ENCODE results near the gene RETN. TPM values are rescaled to one million over a fixed set of nuclear protein-coding genes. Genes with fewer than 3 reads are reported as not detected.

The RETN gene
- total RNA-seq, 2 donors from 2014 or later = not detected

DNA sequence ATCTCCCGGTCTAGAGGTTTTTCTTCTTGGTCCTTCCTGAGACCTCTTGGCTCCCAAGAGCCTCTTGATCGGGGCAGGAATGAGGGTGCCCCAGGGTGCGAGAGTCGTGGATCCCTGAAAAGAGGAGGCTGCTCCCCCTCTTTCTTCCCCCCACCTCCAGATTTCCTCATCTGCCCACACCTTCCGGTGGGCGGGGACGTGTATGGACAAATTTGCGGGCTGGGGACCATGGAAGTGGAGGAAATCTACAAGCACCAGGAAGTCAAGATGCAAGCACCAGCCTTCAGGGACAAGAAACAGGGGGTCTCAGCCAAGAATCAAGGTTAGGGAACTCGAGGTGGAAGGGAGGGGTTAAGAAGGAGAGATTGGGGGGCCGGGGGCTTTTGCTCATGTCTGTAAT, 8.0 kb downstream of the RETN start, which contains the start of gene MCEMP1:
TSS of gene MCEMP1 (plus strand) at position 237 of the 400 bp plus-strand sequence. CDS start at position 268, 31 bp downstream.
- peaks cover 38% of the 10 kb centered on the region for H3K27me3 Mint-ChIP-seq
- ATAC-seq (no peak), DNase-seq (no peak)
- peak within 1 kb of the TSS; percentile 33 for H3K4me3 Mint-ChIP-seq
- peaks cover 42% of the 10 kb centered on the region for H3K4me1 Mint-ChIP-seq
- no peaks in the 10 kb centered on the region for H3K9me3 ChIP-seq (ENCODE audit: control insufficient read depth, low read length, poor library complexity, severe bottlenecking)
- no peaks in the 10 kb centered on the region for H3K36me3 Mint-ChIP-seq (ENCODE audit: low read depth)
- H3K27ac Mint-ChIP-seq = peak within 1 kb of the TSS; percentile 53

DNA sequence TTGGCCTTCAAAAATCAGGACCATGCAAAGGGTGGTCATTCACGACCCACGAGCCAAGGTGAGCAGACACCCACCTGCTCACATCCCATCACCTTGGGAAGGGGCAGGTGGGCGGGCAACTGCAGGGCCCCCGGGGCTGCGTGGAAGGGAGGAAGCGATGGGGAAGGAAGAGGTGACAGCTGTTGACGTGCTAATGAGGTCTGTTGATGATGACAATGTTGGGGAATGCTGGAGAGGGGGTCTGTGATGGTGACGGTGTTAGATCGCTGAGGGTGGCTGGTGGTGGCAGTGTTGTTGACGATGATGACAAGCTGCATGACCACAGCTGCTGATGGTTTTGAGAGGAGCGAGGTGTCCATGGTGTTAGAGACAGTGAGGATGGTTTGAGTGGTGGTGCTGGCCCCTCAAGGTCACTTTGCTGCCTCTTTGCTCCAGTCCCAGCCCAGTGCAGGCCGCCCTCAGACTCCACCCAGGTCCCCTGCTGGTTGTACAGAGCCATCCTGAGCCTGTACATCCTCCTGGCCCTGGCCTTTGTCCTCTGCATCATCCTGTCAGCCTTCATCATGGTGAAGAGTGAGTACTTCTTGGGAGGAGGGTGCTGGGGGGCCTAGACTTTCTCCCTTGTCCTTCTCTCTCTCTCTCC, 8.9 kb downstream of the RETN start:
- DNase-seq = no peak
- H3K4me3 Mint-ChIP-seq = no peak overlapping the region
- no peaks in the 10 kb centered on the region for H3K36me3 Mint-ChIP-seq (ENCODE audit: low read depth)
- H3K27me3 Mint-ChIP-seq = peaks cover 35% of the 10 kb centered on the region
- no peak for ATAC-seq
- H3K27ac Mint-ChIP-seq = no peak overlapping the region
- no peaks in the 10 kb centered on the region for H3K9me3 ChIP-seq (ENCODE audit: control insufficient read depth, low read length, poor library complexity, severe bottlenecking)
- H3K4me1 Mint-ChIP-seq = peaks cover 43% of the 10 kb centered on the region

DNA sequence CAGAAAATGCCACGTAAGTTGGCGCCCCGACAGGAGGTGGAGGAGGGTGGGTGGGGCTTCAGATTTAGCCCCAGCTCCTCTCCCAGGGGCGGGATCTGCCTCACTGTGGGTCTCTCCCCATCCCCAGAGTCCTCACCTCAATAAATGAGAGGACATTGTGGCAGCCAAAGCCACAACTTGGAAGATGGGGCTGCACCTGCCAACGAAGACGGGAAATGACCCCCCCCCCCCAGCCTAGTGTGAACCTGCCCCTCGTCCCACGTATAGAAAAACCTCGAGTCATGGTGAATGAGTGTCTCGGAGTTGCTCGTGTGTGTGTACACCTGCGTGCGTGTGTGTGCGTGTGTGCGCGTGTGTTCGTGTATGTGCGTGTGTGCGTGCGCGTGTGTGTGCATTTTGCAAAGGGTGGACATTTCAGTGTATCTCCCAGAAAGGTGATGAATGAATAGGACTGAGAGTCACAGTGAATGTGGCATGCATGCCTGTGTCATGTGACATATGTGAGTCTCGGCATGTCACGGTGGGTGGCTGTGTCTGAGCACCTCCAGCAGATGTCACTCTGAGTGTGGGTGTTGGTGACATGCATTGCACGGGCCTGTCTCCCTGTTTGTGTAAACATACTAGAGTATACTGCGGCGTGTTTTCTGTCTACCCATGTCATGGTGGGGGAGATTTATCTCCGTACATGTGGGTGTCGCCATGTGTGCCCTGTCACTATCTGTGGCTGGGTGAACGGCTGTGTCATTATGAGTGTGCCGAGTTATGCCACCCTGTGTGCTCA, 10.3 kb downstream of the RETN start:
- no peaks in the 10 kb centered on the region for H3K9me3 ChIP-seq (ENCODE audit: control insufficient read depth, low read length, poor library complexity, severe bottlenecking)
- Mint-ChIP-seq H3K27me3 (peaks cover 25% of the 10 kb centered on the region), H3K36me3 (ENCODE audit: low read depth) (no peaks in the 10 kb centered on the region), H3K4me3 (peak overlapping the region; percentile 83), H3K4me1 (peaks cover 43% of the 10 kb centered on the region), H3K27ac (peak overlapping the region; percentile 81)
- peak; percentile 80 for ATAC-seq
- peak; percentile 41 to 61 (median 58) for DNase-seq

DNA sequence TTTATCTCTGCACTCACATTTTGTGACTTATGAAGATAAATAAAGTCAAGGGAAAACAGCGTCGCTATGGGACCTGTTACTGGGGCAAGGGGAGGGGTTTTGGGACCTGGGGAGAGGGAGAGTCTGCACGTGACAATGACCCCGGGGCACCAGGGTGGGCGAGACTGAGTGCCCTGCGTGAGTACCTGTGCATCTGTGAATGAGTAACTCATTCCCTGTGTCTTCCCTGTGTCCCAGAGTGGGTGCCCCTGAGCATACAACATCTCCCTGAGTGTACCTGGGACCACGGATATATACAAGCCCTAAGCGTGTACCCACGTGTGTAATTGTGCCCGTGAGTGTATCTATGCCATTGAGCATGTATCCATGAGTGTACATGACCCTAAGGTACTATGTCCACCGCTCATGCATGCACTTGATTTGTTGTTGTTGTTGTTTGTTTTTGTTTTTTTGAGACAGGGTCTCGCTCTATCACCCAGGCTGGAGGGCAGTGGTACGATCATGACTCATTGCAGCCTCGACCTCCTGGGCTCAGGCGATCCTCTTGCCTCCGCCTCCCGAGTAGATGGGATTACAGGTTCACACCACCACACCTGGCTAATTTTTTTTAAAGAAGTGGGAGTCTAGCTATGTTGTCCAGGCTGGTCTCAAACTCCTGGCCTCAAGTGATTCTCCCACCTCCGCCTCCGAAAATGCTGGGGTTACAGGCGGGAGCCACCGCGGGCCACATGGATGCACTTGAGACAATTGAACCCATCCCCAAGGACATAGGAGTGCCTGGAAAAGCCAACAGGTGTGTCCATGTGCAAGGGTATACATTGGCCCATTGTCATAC, 11.1 kb downstream of the RETN start:
- Mint-ChIP-seq H3K27ac (peak overlapping the region; percentile 81), H3K4me3 (peak overlapping the region; percentile 83), H3K36me3 (ENCODE audit: low read depth) (no peaks in the 10 kb centered on the region), H3K27me3 (peaks cover 21% of the 10 kb centered on the region), H3K4me1 (peaks cover 41% of the 10 kb centered on the region)
- DNase-seq = no peak
- no peak for ATAC-seq
- H3K9me3 ChIP-seq (ENCODE audit: control insufficient read depth, low read length, poor library complexity, severe bottlenecking) = no peaks in the 10 kb centered on the region

DNA sequence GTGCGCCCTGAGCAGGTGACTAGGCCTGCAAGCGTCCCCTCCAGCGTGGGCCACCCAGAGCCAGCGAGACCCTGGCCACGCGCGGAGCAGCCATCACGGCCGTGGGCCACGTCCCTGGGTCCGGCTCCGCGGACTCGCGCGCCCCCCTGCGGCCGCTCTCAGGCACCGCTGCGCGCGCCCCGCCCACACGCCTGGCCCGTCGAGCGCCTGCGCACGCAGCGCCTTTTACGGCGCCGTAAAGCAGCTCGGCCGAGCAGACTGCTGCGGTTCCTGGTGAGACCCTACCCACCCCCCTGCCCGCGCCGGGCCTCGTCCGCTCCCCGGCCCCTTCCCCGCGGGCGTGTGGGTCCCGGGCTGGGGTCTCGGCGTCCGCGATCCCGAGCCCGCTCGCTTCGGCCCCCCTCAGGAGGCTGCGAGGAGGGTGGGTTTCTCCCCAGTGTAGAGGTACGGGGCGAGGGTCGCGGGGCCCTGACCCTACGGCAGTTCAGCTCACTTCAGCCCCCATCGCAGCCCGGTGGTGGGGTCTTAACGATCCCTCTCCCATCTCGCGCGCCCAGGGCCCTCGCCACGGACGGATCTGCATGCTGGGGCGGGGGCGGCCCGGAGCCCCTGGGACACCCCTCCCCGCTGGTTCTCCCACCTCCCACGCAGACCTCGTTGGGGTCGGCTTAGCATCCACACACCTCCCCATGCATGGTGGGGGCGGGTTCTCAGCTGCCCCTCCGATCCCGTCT, 11.9 kb downstream of the RETN start, which contains the start of gene TRAPPC5:
TSS of gene TRAPPC5 (plus strand) at position 228 of the 734 bp plus-strand sequence. CDS start 1,421 bp downstream, outside the sequence.
- Mint-ChIP-seq H3K4me1 (peaks cover 44% of the 10 kb centered on the region), H3K4me3 (peak within 1 kb of the TSS; percentile 95), H3K36me3 (ENCODE audit: low read depth) (no peaks in the 10 kb centered on the region)

DNA sequence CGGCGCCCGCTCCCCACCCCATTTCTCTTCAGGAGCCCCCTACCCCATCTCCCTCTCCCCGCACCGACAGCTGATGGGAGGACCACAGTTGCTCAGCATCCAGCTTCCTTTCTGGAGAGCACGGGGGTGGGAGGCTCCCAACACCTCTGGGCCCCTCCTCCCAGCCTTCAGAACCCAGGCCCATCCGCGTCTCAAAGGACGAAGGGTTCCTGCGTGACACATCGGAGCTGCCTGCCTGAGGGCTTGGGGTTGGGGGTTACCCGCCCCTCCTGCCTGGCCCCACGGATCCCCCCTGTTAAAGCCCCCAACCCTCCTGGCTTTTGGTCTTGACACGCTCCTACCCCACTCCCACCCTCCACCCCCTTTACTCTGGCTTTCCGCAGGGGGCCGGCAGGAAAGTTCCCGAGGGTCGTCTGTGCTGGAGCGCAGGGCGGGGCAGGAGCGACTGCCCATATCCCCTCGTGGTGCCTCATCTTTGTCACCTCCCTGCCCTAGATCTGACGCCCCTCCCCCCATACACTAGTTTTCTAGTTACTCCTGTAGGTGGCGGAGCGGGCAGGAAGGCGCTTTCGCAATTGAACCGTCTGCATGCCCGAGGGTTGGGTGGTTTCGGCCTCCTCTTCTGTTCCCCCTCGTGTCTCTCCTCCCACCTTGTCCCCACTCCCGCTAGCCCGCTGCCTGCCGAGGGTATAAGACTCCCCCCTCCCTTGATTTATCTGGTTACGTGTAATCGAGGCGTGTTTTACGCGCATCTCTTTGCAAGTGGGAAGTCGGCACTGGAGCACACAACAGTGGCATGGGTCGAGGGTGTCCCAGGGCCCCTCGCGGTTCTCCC, 12.7 kb downstream of the RETN start:
- peak overlapping the region; percentile 85 for H3K27ac Mint-ChIP-seq
- peaks cover 12% of the 10 kb centered on the region for H3K27me3 Mint-ChIP-seq
- ATAC-seq = peak; percentile 64
- H3K4me3 Mint-ChIP-seq = peak overlapping the region; percentile 95
- H3K4me1 Mint-ChIP-seq = peaks cover 41% of the 10 kb centered on the region
- peak; percentile 63 to 76 (median 68) for DNase-seq
- H3K9me3 ChIP-seq (ENCODE audit: control insufficient read depth, low read length, poor library complexity, severe bottlenecking) = no peaks in the 10 kb centered on the region
- no peaks in the 10 kb centered on the region for H3K36me3 Mint-ChIP-seq (ENCODE audit: low read depth)

More for the DNA sequence above, 11.9 kb downstream of the RETN start, which contains the start of gene TRAPPC5:
- peaks cover 19% of the 10 kb centered on the region for H3K27me3 Mint-ChIP-seq
- ATAC-seq = peak; percentile 68
- DNase-seq = peak; percentile 83 to 90 (median 86)
- H3K9me3 ChIP-seq (ENCODE audit: control insufficient read depth, low read length, poor library complexity, severe bottlenecking) = no peaks in the 10 kb centered on the region
- peak within 1 kb of the TSS; percentile 85 for H3K27ac Mint-ChIP-seq

DNA sequence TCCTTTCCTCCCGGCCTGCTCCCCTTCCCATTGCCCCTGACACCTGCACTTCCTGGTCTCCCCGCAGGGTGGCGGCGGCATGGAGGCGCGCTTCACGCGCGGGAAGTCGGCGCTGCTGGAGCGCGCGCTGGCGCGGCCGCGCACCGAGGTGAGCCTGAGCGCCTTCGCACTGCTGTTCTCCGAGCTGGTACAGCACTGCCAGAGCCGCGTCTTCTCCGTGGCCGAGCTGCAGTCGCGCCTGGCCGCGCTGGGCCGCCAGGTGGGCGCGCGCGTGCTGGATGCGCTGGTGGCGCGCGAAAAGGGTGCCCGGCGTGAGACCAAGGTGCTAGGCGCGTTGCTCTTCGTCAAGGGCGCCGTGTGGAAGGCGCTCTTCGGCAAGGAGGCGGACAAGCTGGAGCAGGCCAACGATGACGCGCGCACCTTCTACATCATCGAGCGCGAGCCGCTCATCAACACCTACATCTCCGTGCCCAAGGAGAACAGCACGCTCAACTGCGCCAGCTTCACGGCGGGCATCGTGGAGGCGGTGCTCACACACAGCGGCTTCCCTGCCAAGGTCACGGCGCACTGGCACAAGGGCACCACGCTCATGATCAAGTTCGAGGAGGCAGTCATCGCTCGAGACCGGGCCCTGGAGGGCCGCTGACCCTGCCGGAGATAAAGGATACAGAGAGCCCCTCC, 13.5 kb downstream of the RETN start:
- ATAC-seq (no peak), DNase-seq (no peak)
- Mint-ChIP-seq H3K27ac (peak overlapping the region; percentile 85), H3K36me3 (ENCODE audit: low read depth) (no peaks in the 10 kb centered on the region), H3K4me3 (peak overlapping the region; percentile 95), H3K4me1 (peaks cover 35% of the 10 kb centered on the region), H3K27me3 (peaks cover 5% of the 10 kb centered on the region)
- no peaks in the 10 kb centered on the region for H3K9me3 ChIP-seq (ENCODE audit: control insufficient read depth, low read length, poor library complexity, severe bottlenecking)

DNA sequence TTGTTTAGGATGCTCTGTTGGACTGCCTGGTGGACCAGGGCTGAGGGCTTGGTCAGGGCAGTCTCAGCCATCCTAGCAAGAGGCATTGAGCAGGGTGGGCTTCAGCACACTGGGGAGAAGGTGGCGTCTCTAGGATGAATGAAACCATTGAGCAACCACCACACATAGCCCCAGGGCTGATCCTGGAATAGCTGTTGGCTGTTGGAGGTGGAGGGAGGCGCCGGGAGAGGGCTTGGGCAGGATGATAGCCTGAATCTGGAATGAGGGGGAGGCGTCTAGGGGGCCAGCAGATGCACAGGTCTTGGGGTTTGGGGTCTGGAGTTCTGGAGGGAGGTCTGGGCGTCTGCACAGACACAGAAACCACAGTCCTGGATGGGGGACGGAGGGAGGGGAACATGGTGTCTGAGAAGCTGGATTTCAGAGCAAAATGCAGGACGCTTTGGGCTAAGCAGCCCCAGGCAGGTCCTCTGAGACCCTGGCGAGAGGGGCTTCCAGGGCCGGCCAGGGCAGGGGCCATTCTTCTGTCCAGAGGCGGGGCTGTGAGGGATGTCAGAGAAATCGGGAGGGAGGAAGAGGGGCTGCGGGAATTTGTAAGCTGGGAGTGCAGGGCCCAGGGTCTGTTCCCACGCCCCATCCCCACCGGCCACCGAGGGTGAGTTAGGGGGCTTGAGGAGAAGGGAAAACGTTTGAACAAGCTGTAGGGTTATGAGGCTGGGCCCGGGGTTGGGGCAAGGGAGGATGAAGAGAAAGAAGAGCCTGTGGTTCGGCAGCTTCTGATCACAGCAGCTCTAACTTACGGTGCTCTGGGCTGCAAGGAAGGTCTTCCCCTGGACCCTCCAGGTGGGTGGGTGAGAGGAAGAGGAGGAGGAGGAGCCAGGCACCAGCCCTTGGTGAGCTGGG, 16.9 kb downstream of the RETN start:
- H3K9me3 ChIP-seq (ENCODE audit: control insufficient read depth, low read length, poor library complexity, severe bottlenecking) = no peaks in the 10 kb centered on the region
- Mint-ChIP-seq H3K4me1 (peaks cover 14% of the 10 kb centered on the region), H3K36me3 (ENCODE audit: low read depth) (no peaks in the 10 kb centered on the region), H3K27ac (peak overlapping the region; percentile 56), H3K4me3 (no peak overlapping the region), H3K27me3 (no peaks in the 10 kb centered on the region)
- DNase-seq = no peak
- ATAC-seq = no peak

DNA sequence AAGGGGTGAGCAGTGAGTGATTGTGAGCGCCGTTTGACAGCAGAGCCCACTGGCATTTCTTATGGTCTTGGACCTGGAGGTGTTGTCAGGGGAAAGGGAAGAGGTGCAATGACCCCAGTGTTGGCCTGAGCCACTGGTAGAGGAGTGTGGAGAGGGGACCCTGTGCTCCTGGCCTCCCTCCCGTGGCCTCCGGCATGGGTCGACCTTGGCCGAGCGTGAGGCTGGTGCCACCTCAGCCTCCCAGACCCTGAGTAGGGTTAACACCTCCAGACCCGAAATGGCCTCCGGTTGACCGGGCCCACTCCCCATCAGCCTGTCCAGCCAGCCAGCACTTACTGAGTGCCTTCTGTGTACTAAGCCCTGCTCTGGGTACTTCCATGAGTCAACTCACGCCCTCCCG, 18.3 kb downstream of the RETN start:
- Mint-ChIP-seq H3K4me1 (peaks cover 7% of the 10 kb centered on the region), H3K27ac (no peak overlapping the region), H3K36me3 (ENCODE audit: low read depth) (no peaks in the 10 kb centered on the region), H3K4me3 (no peak overlapping the region), H3K27me3 (no peaks in the 10 kb centered on the region)
- no peaks in the 10 kb centered on the region for H3K9me3 ChIP-seq (ENCODE audit: control insufficient read depth, low read length, poor library complexity, severe bottlenecking)
- ATAC-seq (no peak), DNase-seq (no peak)

DNA sequence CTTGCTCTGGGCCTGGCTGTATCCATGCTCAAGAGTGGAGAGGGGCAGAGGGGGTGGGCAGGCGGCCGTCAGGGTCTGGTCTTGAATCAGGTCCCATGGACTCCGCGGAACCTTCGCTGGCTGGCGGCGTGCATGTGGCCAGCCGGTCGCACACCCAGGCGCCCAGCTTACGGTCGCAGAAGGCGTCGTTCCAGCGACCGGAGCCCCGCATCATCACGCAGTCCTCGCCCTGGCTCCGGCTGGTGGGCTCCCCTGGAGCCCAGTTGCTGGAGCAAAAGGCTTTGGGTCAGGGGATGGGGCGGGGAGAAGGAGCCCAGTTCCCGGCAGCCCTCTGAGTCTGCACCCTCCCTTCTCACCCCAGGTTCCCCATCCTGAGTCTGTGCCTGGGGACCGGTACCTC, 20.3 kb downstream of the RETN start:
- H3K27ac Mint-ChIP-seq = no peak overlapping the region
- DNase-seq = no peak
- no peak overlapping the region for H3K4me3 Mint-ChIP-seq
- H3K36me3 Mint-ChIP-seq (ENCODE audit: low read depth) = no peaks in the 10 kb centered on the region
- no peaks in the 10 kb centered on the region for H3K27me3 Mint-ChIP-seq
- peaks cover 7% of the 10 kb centered on the region for H3K4me1 Mint-ChIP-seq
- no peaks in the 10 kb centered on the region for H3K9me3 ChIP-seq (ENCODE audit: control insufficient read depth, low read length, poor library complexity, severe bottlenecking)
- no peak for ATAC-seq

DNA sequence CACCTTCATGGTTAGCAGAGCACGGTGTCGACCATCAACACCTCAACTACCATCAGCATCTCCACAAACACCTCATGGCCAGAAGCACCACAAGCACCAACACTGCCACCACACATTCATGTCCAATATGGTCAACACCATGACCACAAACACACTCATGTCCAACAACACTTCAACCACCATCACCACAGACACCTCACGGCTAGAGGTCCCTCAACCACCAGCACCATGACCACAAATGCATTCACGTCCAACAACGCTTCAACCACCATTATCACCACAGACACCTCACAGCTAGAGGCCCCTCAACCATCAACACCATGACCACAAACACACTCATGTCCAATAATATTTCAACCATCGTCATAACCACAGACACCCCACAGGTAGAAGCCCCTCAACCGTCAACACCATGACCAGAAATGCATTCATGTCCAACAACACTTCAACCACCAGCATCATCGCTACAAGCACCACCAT, 22.0 kb downstream of the RETN start:
- no peak for ATAC-seq
- no peaks in the 10 kb centered on the region for H3K27me3 Mint-ChIP-seq
- no peak for DNase-seq
- no peak overlapping the region for H3K27ac Mint-ChIP-seq
- no peaks in the 10 kb centered on the region for H3K9me3 ChIP-seq (ENCODE audit: control insufficient read depth, low read length, poor library complexity, severe bottlenecking)
- H3K4me1 Mint-ChIP-seq = peaks cover 3% of the 10 kb centered on the region
- H3K36me3 Mint-ChIP-seq (ENCODE audit: low read depth) = no peaks in the 10 kb centered on the region
- H3K4me3 Mint-ChIP-seq = no peak overlapping the region

All from T-helper 17 cell (primary cell).